Dedifferentiated amniotic fluid mesenchymal stem cell (primary cell): ENCODE results near the gene DBNL.

Experiments
- DNase-seq: peaks from one replicate; pipeline ENCODE4 v3.0.0-alpha.2; 2016; ENCODE audit errors: extremely low spot score

The DBNL gene

GRCh38 chr7:44077681-44078091 is 33.2 kb downstream of the DBNL start:
- no peak for DNase-seq

DNA sequence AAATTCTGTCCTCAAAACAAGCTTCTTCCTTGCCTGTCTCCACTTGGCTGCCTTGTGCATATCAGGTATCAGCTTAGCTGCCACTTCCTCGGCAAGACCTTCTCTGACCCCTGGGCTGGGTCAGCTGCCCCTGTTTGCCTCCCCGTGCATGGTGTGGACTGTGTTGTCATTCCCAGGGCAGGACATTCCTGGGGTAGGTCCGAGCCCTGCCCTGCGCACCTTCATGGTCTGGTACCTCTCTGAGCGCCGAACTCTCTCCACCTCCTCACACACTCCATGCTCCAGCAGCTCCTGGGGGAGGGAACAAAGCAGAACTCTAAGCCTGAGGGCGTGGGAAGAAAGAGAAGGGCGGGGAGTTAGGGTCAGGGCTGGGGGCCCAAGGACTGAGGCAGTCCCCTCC is 34.0 kb downstream of the DBNL start:
- no peak for DNase-seq

- no peak for DNase-seq
These were observed 35.0 kb downstream of the DBNL start for GRCh38 chr7:44079331-44080021.

DNA sequence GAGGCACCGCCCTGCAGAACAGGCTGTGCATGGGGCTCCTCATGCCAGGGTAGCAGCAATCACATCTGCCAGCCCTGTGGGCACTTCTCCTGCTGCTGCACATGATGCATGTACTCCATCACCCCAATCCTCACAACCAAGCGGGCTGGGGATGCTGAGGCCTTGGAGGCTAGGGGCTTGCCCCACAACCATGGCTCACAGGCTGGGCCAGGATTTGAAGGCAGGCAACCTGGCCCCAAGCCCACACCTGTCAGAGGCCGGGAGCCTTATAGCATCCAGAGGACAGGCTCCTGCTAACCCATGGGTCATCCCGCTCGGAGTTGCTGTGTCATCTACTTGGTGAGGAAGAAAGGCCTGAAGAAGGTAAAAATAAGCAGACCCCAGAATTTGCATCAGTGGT is 35.6 kb downstream of the DBNL start:
- no peak for DNase-seq

DNA sequence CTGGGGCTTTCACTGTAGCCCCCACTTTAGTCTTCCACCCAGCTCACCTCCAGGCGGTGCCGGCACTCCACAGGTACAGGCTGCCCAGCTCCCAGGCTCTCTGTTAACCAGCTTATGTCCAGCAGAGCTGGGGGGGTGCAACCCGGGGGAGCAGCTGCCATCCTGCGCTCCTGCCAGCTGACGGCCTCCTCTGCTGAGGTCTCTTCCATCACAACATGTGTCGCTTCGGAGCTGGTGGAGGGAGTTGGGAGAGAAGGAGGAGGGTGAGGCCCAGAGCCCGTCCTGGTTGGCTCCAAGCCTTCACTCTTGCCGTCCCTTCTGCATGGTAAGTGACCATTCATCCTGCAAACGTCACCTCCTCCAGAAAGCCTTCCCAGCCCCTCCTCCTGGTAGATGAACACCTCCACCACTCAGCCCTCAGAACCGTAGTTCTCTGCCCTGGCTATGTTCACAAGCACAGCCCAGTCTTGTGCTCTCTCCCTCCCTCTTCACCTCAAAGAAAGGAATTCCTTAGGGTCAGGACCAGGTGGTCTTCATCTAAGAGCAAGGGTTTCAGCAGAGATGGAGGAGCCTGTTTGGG is 36.3 kb downstream of the DBNL start:
- no peak for DNase-seq

DNA sequence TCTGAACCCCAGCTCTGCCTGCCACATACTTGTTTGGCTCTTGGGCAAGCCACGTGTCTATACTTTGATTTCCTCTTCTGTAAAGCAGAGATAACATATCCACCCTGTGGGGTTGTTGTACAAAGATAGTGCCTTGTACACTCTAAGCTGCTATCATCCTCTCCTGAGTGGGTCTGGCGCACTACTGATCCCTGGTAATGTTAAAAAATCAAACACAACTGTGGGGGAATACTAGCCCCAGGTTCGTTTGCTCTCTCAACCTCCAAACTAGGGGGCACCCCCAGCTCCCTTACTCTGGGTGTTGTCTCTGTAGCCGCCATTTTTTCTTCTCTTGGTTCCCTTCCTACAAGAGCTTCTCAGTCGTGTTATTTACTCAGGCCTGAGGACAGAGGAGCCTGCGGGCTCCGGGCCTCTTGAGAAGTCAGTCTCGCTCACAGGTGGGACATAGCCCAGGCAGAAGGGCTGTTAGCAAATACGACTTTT is 36.8 kb downstream of the DBNL start:
- no peak for DNase-seq

DNA sequence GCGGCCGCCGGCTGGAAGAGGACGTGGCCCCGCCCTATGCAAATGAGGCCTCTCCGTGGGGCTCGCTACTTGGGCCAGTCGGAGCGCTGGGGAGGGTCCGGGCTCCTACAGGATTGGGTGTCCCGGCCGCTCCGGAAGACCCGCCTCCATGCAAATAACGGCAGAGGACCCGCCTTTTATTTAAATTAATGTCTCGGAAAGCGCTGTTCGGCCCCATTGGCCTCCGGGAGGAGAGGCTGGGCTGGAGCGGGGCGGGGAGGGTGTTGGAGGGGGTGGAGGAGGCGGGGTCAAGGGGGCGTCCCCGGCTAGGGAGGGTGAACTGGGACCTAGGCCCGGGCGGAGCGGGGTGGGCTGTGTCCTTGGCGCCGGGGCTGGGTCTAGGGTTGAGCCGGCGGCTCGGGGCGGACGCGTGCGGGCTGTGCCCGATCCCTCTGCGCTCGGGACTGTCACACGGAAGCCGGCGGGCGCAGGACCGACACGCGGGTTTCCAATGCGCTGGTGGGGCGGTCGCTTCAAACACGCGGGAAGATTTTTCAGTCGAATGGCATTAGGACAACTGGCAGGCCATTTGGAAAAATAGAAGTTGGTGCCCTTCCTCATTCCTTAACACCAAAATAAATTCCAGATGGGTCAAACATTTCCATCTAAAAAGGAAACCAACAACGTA is 38.2 kb downstream of the DBNL start:
- DNase-seq, result peak; percentile 99

GRCh38 chr7:44083796-44084195 is 39.3 kb downstream of the DBNL start:
- DNase-seq, result no peak

DNA sequence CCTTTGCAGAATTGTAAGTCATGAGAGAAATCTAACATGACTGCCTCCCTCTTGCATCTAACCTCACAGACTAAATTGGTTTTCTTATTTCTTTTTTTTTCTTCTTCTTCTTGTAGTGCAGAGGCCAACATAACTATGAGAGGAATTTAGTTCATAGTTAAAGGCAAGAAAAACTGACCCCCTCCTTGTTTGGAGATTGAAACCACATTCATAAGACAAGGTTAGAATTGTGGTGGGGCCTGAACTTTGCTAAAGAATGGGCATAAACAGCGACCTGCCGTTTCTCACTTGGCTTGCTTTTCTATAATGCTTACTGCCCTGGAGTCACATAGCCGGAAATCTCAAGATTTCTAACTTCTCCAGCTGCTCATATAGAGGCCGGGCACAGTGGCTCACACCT is 40.2 kb downstream of the DBNL start:
- DNase-seq, result no peak

DNA sequence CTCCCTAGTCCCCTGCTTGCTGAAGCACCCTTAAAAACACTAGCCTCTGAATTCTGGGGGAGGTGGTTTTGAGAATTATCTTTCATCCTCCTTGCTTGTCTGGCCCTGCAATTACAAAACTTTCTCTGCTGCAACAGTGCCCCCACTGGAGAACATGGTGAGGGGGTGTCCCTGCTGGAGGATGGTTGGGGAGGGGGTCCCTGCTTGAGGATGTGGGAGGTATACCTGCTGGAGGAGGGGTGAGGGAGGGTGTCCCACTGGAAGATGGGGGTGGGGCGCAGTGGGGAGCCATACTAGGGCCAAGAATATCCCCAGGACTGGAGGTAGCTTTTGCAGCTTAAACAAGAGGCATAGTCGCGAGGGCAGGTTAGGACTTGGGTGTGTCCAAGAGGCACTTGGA is 41.0 kb downstream of the DBNL start:
- no peak for DNase-seq

- no peak for DNase-seq
These were observed 42.1 kb downstream of the DBNL start for GRCh38 chr7:44086627-44087026.

DNA sequence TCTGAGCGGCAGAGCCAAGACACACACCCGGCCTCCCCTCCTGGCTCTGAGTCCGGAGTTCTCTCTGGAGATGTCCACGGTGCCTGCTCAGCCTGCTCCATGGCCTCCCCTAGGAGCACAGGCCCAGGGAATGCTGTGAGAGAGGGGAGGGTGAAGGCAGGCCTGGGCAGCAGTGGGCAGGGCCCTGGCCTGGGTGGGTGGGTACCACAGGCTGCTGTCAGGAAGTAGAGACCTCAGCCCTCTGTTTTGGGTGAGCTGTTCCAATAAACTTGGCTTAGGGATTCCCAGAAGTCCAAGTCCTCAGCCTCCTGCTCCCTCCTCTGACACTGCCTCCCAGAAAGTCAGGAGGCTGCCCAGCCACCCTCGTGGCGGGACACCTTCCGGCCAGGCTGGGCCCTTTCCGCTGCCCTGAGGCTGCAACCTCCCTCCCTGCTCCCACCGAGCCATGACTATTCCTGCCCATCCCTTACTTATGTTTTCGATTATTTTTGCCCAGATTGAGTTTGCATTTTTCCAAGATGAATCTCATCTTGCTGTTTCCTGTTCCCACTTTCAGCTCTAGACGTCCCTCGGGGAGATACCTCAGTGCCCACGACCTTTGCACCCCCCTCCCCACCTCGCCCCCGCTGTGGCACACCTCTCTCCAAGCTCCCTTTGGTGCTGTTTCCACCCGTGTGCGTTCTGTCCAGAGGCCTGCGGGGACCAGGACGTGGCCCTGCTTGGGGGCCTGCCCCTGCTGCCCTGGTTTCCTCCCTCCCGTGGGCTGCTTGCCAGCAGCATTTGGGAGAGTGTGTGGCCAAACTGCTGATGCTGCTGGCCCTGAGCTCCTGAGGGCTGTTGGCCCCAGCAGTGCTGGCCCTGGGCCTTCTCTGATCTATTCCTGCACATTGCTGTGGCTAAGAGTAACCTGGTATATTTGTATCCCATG is 43.7 kb downstream of the DBNL start:
- DNase-seq, result peak; percentile 80

DNA sequence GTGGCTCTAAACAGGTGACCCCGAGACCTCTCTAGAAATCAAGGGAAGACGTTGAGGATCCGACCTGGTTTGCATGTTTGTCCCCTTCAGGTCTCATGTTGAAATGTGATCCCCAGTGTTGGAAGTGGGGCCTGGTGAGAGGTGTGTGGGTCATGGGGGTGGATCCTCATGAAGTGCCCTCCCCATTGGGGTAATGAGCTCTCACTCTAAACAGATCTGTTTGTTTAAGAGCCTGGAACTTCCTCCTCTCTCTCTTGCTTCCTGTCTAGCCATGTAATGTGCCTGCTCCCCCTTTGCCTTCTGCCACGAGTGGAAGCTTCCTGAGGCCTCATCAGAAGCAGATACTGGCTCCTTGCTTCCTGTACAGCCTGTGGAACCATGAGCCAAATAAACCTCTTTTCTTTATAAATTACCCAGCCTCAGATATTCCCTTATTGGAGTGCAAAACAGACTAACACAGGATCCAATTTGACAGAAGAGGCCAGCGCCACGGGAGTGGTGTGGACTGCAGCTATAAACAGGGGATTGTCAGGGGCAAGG is 48.7 kb downstream of the DBNL start:
- no peak for DNase-seq

DNA sequence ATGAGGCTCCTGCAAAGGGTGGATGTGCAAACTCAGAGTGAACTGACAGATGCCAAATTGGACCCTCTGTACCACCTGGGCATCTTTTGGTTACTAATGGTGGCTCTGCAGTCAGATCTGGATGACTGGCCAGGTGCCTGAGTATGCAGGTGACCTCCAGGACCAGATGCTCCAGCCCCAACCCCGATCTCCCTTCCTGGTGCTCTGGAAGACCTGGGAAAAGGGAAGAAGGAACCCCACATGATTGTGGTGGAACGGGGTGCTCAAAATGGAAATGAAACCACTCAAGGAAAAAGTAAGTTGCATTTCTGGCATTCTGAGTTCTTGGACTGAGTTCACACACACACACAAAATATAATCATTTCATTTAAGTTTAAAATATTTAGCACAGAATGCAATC is 49.9 kb downstream of the DBNL start:
- DNase-seq, result no peak

DNA sequence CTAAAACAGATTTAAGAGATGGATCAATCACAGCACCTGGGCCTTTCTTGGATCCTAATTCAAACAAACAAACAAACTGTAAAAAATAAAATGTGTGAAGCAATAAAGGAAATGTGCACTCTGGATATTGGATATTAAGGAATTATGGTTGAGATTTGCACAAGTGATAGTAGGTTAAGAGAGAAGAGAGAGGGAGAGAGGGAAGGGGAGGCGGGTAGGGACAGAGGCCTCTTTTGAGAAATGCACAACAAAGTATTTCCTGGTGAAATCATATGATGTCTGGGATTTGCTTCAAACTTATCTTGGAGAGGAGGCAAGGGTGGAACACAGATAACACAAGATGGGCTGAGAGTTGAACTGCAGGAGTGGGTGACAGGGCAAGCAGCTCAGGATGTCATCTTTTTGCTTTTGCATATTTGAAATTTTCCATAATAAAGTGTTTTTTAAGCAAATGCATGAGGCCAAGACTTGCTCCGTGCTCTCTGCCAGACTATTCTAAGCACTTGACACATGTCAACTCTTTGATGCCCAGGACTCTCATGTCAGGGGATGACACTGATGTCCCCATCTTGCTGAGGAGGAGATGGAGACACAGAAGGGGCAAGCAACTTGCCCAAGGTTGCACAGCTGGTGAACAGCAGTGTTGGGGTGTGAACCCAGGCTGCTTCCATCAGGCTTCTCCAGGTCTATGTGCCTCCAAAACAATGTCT is 50.5 kb downstream of the DBNL start:
- no peak for DNase-seq

DNA sequence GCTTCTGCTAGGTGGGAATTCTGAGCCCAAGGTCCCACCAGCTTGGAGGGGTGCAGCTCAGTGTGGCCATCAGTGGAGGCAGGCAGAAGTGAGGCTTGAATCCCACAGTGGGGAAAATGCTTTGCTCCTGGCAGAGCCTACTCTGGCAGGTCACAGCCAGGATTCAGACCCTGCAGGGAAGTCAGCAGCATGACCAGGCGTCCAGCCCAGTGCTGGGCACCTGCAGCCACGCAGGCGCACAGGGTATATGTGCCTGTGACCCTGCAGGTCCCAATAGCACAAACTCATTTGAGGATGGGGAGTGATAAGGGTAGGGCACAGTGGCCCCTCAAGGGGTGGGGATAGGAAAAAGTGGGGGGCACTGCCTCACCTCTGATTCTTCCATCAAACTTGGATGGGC is 51.3 kb downstream of the DBNL start:
- DNase-seq, result no peak

DNA sequence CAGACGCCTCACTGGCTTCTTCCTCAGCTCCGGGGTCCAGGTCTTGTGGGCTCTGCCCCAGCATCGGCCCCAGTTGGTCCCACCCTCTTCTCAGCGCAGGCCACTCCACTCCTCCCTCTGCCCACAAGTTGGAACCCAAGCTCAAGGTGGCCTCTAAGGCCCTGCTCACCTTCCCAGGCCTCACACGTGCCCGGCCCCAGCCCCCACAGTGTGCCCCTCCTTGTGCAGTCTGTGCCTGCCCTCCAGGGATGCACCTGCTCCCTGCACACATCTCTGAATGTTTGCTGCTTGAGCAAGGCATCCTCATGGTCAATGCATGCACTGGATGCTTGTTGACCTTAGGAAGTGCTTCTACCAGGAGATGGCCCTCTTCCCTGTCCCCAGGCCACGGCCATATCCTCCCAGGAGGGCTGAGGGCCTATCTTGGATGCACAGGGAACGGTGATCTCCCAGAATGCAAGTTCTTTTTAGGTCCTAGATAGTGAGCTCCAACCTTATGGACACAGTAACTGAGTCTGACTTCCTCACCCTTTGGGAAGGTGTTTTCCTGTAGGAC is 51.9 kb downstream of the DBNL start:
- DNase-seq, result no peak

DNA sequence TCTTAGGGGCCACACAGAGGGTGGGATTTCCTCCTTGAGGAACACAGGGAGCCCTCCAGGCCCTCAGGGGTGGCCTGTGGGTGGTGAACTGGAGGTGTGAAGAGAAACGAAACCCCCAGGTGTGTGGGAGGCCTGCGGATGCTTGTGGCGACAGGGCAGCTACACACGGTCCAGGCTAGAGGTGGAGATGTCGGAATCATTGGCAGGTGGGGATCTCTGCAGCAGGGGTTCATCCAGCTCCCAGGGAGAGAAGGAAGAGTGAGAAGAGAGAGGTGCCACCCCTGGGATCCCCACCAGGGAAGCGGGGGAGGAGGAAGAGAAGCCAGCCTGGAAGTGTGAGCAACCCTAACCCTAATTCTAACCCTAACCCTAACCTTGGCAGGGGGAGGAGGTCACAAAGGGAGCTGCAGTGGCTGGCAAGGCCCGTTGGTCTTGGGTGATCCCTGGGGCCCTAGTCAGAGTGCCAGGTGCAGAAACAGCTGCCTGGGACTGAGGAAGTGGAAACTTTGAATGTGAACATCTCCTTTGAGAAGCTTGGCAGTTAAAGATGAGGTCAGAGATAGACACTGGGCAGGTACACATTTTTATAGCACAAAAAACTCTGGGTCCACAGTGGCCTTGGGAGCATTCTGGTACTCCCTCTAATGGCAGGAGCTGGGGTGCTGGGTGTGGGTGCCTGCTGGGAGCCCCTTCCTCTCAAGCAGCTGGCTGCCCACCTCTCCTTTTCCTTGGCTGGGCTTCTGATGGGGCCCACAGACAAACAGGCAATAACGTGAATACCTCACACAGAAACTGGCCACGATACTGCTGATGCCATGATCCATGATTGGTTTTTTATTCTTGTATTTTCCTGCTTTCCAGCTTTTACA is 52.8 kb downstream of the DBNL start:
- DNase-seq, result no peak

DNA sequence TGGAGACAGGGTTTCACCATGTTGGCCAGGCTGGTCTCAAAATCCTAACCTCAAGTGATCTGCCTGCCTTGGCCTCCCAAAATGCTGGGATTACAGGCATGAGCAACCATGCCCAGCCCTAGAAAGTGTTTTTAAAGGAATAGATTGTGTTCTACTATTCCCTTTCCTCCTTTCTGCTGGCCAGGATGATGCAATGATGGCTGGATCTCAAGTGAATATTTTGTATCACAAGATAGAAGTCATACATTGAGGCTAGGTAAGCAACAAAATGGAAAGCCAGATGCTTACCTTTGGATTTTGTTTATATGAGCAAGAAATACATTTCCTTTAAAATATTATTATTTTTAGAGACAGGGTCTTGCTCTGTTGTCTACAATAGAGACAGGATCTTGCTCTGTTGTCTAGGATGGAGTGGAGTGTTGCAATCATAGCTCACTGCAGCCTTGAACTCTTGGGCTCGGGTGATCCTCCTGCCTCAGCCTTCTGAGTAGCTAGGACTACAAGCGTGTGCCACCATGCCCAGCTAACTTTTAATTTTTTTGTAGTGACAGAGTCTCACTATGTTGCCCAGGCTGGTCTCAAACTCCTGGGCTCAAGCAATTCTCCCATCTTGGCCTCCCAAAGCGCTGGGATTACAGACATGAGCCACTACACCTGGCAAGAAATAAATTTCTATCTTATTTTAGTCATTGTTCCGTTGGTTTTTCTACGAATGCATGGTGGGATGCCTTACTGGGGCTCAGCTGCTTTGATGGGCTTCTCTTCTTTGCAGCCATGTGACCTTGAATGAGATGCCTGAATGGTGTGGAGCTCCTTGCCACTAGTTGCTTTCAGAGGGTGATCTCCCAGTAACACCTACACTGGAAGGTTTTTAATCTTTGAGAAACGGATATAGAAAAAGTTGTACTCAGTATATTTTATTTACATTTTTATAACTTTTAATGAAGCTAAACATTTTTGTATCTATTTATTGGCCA is 53.9 kb downstream of the DBNL start:
- DNase-seq, result no peak
